ENCODE data around the gene MTMR3. TPM values are rescaled to one million over a fixed set of nuclear protein-coding genes. Genes with fewer than 3 reads are reported as not detected.

MTMR3 gene
- total RNA-seq, 1 experiment from 2014 or later: 12.1 TPM

GRCh38 chr22:29964776-29965175 lies 81.8 kb downstream of the MTMR3 start:
- intact Hi-C loops (cut with micrococcal nuclease): no loop called here
- H3K27ac ChIP-seq (ENCODE audit: low read length): no peak overlapping the region
- no TSS peak for BruUV-seq (replicated peaks)
- no peak overlapping the region for H3K4me3 ChIP-seq (ENCODE audit: low read length)
- ATAC-seq: no peak
- no peak overlapping the region for H2AFZ ChIP-seq (ENCODE audit: low read length)
- H4K20me1 ChIP-seq (ENCODE audit: low read length): no peaks in the 10 kb centered on the region
- H3K4me2 ChIP-seq (ENCODE audit: low read length): no peak overlapping the region
- TF ChIP-seq CTCF (conservative IDR thresholded peaks at IDR 0.05; ENCODE audit: low read depth, low read length) (no peak), EZH2phosphoT487 (IDR thresholded peaks at IDR 0.05; ENCODE audit: borderline replicate concordance, low read length) (no peak), EZH2 (IDR thresholded peaks at IDR 0.05; ENCODE audit: low read length, unreplicated experiment) (no peak)
- H3K9me2 ChIP-seq (replicated peaks; ENCODE audit: low read length): no peaks in the 10 kb centered on the region
- no peaks in the 10 kb centered on the region for H3K79me2 ChIP-seq (ENCODE audit: low read length)
- no peaks in the 10 kb centered on the region for H3K27me3 ChIP-seq (ENCODE audit: low read length)
- H3K4me1 ChIP-seq (ENCODE audit: insufficient read depth, low read length): no peaks in the 10 kb centered on the region
- no peaks in the 10 kb centered on the region for H3F3A ChIP-seq (ENCODE audit: low read length, unreplicated experiment)
- ChIA-PET POLR2A (ENCODE audit: unreplicated experiment) (no interaction called here), CTCF (no interaction called here)
- no peak for DNase-seq
- no peaks in the 10 kb centered on the region for H3K36me3 ChIP-seq (ENCODE audit: low read depth, low read length)
- H3K9me3 ChIP-seq (ENCODE audit: low read length): no peaks in the 10 kb centered on the region
- no peak overlapping the region for H3K9ac ChIP-seq (ENCODE audit: low read length)

- H3K36me3 ChIP-seq (ENCODE audit: low read depth, low read length): no peaks in the 10 kb centered on the region
- no peaks in the 10 kb centered on the region for H3K27me3 ChIP-seq (ENCODE audit: low read length)
- H3K27ac ChIP-seq (ENCODE audit: low read length): no peak overlapping the region
- H2AFZ ChIP-seq (ENCODE audit: low read length): no peak overlapping the region
- no peak for DNase-seq
- no peaks in the 10 kb centered on the region for H4K20me1 ChIP-seq (ENCODE audit: low read length)
- no peaks in the 10 kb centered on the region for H3K4me1 ChIP-seq (ENCODE audit: insufficient read depth, low read length)
- POLR2A ChIA-PET (ENCODE audit: unreplicated experiment): no interaction called here
- CTCF ChIA-PET: no interaction called here
- no peak overlapping the region for H3K4me2 ChIP-seq (ENCODE audit: low read length)
- no peak for ATAC-seq
- no peak overlapping the region for H3K9ac ChIP-seq (ENCODE audit: low read length)
- no peaks in the 10 kb centered on the region for H3K9me3 ChIP-seq (ENCODE audit: low read length)
- no peaks in the 10 kb centered on the region for H3F3A ChIP-seq (ENCODE audit: low read length, unreplicated experiment)
- intact Hi-C loops (cut with micrococcal nuclease): no loop called here
- H3K79me2 ChIP-seq (ENCODE audit: low read length): no peaks in the 10 kb centered on the region
- BruUV-seq (replicated peaks): no TSS peak
- TF ChIP-seq CTCF (conservative IDR thresholded peaks at IDR 0.05; ENCODE audit: low read depth, low read length): no peak
- TF ChIP-seq EZH2phosphoT487 (IDR thresholded peaks at IDR 0.05; ENCODE audit: borderline replicate concordance, low read length): no peak
- no peak for TF ChIP-seq EZH2 (IDR thresholded peaks at IDR 0.05; ENCODE audit: low read length, unreplicated experiment)
- H3K9me2 ChIP-seq (replicated peaks; ENCODE audit: low read length): no peaks in the 10 kb centered on the region
- H3K4me3 ChIP-seq (ENCODE audit: low read length): no peak overlapping the region
Observed at GRCh38 chr22:29967461-29967860, 84.5 kb downstream of the MTMR3 start.

- Histone ChIP-seq H3K4me2 (ENCODE audit: low read length) (no peak overlapping the region), H3K36me3 (ENCODE audit: low read depth, low read length) (no peaks in the 10 kb centered on the region), H3F3A (ENCODE audit: low read length, unreplicated experiment) (no peaks in the 10 kb centered on the region), H2AFZ (ENCODE audit: low read length) (no peak overlapping the region), H3K27me3 (ENCODE audit: low read length) (no peaks in the 10 kb centered on the region), H3K9me3 (ENCODE audit: low read length) (no peaks in the 10 kb centered on the region), H3K4me3 (ENCODE audit: low read length) (no peak overlapping the region), H3K9me2 (replicated peaks; ENCODE audit: low read length) (no peaks in the 10 kb centered on the region), H3K27ac (ENCODE audit: low read length) (no peak overlapping the region), H3K9ac (ENCODE audit: low read length) (no peak overlapping the region), H4K20me1 (ENCODE audit: low read length) (no peaks in the 10 kb centered on the region), H3K79me2 (ENCODE audit: low read length) (no peaks in the 10 kb centered on the region), H3K4me1 (ENCODE audit: insufficient read depth, low read length) (no peaks in the 10 kb centered on the region)
- no TSS peak for BruUV-seq (replicated peaks)
- intact Hi-C loops (cut with micrococcal nuclease): no loop called here
- ATAC-seq (no peak), DNase-seq (no peak)
- TF ChIP-seq EZH2phosphoT487 (IDR thresholded peaks at IDR 0.05; ENCODE audit: borderline replicate concordance, low read length): no peak
- TF ChIP-seq EZH2 (IDR thresholded peaks at IDR 0.05; ENCODE audit: low read length, unreplicated experiment): no peak
- TF ChIP-seq CTCF (conservative IDR thresholded peaks at IDR 0.05; ENCODE audit: low read depth, low read length): no peak
- ChIA-PET POLR2A (ENCODE audit: unreplicated experiment) (no interaction called here), CTCF (no interaction called here)
Observed at GRCh38 chr22:29971607-29972006, 88.6 kb downstream of the MTMR3 start.

Measured in PC-3 (cell line).